OCI-LY3 (cell line): ENCODE data around the gene KLK11.

Experiments
- CTCF ChIP-seq: fragments of 200-600, 300-600 bp; sonication (generic); IDR thresholded peaks from 2 replicates; pipeline ENCODE4 v1.5.1; 2014; ENCODE audit warnings: antibody characterized with exemption, low read length, low read depth
- EZH2phosphoT487 ChIP-seq: fragments of 200-600 bp; shearing (Covaris generic); IDR thresholded peaks from 2 replicates; pipeline ENCODE4 v1.6.1; 2018; ENCODE audit warnings: antibody characterized with exemption, mixed run types, low read depth

- TF ChIP-seq EZH2phosphoT487: no peak
- no peak for TF ChIP-seq CTCF
Measured at GRCh38 chr19:51027126-51027806, 850 bp upstream of the KLK11 start.
